GM13976 (cell line): ENCODE measurements around the gene CCDC187.
"Not testable (repeated sequence)": the region's sequence is repeated elsewhere in the genome, so short reads cannot be mapped to it uniquely, and the experiment has no call there.

ENCODE experiments used
- DNase-seq: peaks from one replicate; pipeline ENCODE4 v3.0.0; 2012; ENCODE audit warnings: low spot score
- in situ Hi-C: fragments of 300-500 bp; cut with MboI; formaldehyde crosslinking; loops from one replicate; pipeline ENCODE4 v1.12.0; 2022; ENCODE audit warnings: low sequenced_read_pairs, mixed read lengths, inconsistent platforms; ENCODE audit not compliant: unreplicated experiment
- TF ChIP-seq, protein P1 (sequence below): IDR thresholded peaks from 2 replicates; pipeline ENCODE4 v1.5.1; 2012; ENCODE audit warnings: borderline replicate concordance, mild to moderate bottlenecking; ENCODE audit not compliant: insufficient read depth; ENCODE audit errors: extremely low read depth, missing control alignments, control extremely low read depth

Gene CCDC187

DNA sequence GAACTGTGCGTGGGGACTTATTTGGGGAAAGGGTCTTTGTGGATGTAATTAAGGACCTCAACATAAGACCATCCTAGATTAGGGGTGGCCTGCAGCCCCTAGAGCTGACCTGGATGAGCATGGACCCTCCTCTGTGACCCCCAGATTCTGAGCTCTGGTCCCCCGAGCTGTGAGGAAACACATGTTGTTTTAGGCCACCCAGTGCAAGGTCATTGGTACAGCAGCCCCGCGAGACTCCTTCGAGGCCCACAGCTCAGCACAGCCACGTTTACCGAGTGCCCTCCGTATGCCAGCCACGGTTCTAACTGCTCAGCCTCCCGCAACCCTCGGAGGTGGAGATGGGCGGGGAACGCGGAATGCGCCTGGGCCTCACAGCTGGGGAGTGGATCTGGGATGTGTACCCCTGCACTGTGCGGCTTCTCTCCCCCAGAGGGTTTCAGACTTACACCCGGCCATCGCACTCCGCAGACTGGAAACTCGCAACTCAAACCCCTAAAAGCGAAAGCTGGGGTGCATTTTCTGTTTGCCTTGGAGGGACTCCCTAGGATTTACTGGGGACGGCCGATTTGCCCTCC lies 18.9 kb upstream of the CCDC187 start:
- no peak for DNase-seq
- in situ Hi-C loops = no loop called here
- TF ChIP-seq, protein P1, sequence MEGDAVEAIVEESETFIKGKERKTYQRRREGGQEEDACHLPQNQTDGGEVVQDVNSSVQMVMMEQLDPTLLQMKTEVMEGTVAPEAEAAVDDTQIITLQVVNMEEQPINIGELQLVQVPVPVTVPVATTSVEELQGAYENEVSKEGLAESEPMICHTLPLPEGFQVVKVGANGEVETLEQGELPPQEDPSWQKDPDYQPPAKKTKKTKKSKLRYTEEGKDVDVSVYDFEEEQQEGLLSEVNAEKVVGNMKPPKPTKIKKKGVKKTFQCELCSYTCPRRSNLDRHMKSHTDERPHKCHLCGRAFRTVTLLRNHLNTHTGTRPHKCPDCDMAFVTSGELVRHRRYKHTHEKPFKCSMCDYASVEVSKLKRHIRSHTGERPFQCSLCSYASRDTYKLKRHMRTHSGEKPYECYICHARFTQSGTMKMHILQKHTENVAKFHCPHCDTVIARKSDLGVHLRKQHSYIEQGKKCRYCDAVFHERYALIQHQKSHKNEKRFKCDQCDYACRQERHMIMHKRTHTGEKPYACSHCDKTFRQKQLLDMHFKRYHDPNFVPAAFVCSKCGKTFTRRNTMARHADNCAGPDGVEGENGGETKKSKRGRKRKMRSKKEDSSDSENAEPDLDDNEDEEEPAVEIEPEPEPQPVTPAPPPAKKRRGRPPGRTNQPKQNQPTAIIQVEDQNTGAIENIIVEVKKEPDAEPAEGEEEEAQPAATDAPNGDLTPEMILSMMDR = no peak

DNA sequence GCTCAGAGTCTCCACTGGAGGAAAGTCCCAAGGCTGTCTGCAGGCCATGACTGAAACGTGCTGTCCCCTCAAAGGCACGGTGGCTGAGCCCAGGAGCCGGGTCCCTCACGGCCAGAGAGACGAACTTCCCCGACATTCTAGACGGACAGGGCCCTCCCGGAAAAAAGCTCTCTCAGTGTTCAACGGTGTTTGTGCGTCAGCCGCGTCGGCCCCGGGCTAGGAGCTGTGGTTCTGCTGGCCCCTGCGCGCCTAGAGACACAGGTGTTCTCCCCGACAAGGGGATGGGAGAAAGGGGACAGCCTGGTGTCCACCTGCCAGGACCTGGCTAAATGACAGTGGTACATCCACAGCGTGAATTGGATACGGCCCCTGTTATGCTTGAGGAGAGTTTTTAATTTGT lies 17.7 kb upstream of the CCDC187 start:
- TF ChIP-seq, protein P1 = no peak
- DNase-seq = no peak
- in situ Hi-C loops = no loop called here

DNA sequence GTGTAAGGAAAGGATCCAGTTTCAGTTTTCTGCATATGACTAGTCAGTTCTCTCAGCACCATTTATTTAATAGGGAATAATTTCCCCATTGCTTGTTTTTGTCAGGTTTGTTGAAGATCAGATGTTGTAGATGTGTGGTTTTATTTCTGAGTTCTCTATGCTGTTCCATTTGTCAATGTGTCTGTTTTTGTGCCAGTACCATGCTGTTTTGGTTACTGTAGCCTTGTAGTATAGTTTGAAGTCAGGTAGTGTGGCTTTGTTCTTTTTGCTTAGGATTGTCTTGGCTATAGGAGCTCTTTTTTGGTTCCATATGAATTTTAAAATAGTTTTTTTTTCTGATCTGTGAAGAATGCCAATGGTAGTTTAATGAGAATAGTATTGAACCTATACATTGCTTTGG lies 17.1 kb upstream of the CCDC187 start:
- in situ Hi-C loops = not testable (repeated sequence)

DNA sequence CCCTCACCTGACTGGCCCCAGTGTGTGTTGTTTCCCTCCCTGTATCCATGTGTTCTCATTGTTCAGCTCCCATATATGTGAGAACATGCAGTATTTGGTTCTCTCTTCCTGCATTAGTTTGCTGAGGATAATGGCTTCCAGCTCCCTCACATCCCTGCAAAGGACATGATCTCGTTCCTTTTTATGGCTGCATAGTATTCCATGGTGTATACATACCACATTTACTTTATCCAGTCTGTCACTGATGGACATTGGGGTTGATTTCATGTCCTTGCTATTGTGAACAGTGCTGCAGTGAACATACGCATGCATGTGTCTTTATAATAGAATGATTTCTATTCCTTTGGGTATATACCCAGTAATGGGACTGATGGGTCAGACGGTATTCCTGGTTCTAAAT lies 16.1 kb upstream of the CCDC187 start:
- in situ Hi-C loops, DNase-seq: not testable (repeated sequence)

More for the DNA sequence above, 17.1 kb upstream of the CCDC187 start:
- not testable (repeated sequence) for DNase-seq

DNA sequence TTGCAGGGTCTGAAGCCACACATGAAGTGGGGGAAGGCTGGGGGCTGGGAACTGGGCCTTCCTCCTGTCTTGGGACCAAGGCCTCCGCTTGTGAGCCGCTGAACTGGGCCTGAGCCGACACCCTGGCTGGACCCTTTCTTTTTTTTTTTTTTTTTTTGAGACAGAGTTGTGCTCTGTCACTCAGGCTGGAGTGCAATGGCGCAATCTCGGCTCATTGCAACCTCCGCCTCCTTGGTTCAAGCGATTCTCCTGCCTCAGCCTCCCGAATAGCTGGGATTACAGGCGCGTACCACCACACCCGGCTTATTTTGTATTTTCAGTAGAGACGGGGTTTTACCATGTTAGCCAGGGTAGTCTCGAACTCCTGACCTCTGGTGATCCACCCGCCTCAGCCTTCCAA lies 15.3 kb upstream of the CCDC187 start:
- in situ Hi-C loops, DNase-seq: not testable (repeated sequence)

DNA sequence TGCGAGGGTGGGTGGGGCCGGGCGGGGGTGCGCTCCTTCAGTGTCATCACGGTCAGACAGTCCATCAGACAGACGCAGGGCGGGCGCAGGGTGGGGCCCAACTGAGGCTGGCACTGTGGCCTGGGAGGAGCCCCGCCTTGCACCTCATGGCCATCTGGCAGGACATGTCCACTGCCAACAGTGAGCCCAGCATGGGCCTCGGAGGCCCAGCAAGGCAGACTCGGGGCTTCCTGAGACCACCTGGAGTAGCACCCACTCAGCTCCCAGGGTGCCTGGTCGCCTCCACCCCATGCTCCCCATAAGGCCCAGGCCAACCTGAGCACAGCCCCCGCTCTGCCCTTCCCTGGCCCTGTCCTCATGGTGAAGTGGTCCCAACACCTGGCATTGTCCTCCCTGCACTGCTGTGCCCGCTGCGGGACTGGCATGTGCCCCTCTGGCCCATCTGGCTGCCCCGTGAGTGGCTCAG lies 14.9 kb upstream of the CCDC187 start:
- DNase-seq = no peak
- in situ Hi-C loops = no loop called here
- TF ChIP-seq, protein P1 = no peak

DNA sequence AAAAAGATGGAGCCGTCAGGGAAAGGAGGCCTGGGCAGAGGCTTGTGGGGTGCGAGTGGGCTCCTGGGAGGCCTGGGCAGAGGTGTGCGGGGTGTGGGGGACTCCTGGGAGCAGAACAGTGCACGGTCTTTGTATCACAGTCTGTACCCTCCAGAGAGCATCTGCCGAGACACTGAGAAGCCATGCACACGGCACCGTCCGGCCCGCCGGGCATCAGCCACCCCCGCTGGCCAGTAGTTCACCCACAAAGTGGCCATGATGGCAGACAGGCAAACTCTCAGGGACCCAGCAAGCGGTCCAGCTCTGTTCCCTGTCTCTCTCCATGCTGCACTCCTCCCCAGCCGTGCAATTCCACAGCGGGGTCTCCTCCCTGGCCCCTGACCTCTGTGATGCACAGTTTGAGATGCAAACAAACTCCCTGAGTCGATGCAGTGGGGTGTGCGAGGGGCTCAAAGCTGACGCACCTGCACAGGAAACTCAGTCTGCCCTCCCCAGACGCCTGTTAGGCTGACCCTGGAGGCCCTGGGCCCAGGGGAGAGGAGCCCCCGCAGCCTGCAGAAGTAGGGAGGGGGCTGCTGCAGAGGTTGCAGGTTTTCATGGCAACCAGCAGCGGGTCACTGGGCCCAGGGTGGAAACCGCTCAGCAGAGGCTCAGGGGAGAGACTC lies 14.3 kb upstream of the CCDC187 start:
- DNase-seq = no peak
- in situ Hi-C loops = no loop called here

DNA sequence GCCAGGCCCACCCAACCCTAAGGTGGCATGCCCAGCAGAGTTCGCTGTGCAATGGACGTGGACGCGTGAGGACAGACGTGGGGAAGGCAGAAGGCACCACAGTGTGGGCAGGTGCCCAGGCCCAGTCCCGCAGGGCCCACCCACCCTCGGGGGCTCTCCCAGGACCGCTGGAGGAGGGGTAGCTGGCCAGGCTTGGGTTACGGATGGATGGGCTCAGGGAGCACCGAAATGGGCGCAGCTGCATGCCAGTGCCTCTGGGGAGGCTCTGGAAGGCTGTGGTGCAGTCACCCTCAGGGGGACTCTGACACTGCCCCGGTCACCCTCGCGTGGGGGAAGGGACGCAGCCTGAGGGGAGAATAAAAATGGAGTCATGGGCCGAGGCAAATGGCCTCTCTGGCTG lies 13.8 kb upstream of the CCDC187 start:
- in situ Hi-C loops = no loop called here
- DNase-seq = no peak
- TF ChIP-seq, protein P1 = no peak

More for the DNA sequence above, 14.3 kb upstream of the CCDC187 start:
- TF ChIP-seq, protein P1 = no peak
